ENCODE results near the gene FAM193A. TPM values are rescaled to one million over a fixed set of nuclear protein-coding genes. Genes with fewer than 3 reads are reported as not detected.

FAM193A gene
- total RNA-seq, 6 donors from 2014 or later, result 23.7 to 87.0 (median 27.1) TPM

DNA sequence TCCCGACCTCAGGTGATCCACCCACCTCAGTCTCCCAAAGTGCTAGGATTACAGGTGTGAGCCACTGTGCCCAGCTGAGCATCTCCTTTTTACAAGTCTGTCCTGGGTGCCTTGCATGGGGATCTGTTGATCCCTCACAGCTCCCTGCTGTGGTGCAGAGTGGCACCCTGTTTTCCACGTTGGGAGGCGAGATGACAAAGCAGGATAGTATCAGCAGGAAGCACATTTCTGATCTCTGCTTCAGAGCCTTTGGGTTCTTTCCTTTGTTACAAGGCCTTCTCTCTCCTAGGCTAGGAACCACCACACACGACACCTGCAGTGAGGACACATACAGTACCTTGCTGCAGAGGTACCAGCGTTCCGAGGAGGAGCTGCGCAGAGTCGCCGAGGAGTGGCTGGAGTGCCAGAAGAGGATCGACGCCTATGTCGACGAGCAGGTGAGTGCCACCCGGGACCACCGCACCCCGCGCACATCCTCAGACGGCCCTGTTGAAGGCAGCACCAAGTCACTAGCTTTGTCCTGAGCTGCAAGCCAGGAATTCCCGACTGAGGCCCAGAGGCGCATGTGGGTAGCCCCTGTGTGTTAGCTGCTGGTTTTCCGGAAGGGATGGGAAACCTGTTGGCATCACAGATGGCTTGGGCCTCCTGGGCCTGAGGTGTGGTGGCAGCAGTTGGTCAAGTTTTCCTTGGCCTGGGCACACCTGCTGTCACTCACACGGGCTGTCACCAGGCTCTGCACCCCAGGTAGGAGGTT, 110.1 kb downstream of the FAM193A start:
- DNase-seq (no peak), ATAC-seq (ENCODE audit: low FRiP score in 2 of 2) (no peak)
- H3K4me1 ChIP-seq, result no peaks in the 10 kb centered on the region
- peaks cover 20 to 82% (median 58%) of the 10 kb centered on the region in 4 donors for H3K36me3 ChIP-seq
- H3K4me3 ChIP-seq, result no peak overlapping the region
- TF ChIP-seq POLR2A (IDR thresholded peaks at IDR 0.05) (no peak), POLR2AphosphoS5 (IDR thresholded peaks at IDR 0.05) (no peak), EP300 (IDR thresholded peaks at IDR 0.05) (no peak)
- TF ChIP-seq, protein P1, sequence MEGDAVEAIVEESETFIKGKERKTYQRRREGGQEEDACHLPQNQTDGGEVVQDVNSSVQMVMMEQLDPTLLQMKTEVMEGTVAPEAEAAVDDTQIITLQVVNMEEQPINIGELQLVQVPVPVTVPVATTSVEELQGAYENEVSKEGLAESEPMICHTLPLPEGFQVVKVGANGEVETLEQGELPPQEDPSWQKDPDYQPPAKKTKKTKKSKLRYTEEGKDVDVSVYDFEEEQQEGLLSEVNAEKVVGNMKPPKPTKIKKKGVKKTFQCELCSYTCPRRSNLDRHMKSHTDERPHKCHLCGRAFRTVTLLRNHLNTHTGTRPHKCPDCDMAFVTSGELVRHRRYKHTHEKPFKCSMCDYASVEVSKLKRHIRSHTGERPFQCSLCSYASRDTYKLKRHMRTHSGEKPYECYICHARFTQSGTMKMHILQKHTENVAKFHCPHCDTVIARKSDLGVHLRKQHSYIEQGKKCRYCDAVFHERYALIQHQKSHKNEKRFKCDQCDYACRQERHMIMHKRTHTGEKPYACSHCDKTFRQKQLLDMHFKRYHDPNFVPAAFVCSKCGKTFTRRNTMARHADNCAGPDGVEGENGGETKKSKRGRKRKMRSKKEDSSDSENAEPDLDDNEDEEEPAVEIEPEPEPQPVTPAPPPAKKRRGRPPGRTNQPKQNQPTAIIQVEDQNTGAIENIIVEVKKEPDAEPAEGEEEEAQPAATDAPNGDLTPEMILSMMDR (IDR thresholded peaks at IDR 0.05), result no peak
- no peak overlapping the region for H3K27ac ChIP-seq
- WGBS, 2 donors, result 89 to 93% methylated on average over 13 to 22 of the region's 22 CpGs
- H3K9me3 ChIP-seq, result no peaks in the 10 kb centered on the region
- no peaks in the 10 kb centered on the region for H3K27me3 ChIP-seq

DNA sequence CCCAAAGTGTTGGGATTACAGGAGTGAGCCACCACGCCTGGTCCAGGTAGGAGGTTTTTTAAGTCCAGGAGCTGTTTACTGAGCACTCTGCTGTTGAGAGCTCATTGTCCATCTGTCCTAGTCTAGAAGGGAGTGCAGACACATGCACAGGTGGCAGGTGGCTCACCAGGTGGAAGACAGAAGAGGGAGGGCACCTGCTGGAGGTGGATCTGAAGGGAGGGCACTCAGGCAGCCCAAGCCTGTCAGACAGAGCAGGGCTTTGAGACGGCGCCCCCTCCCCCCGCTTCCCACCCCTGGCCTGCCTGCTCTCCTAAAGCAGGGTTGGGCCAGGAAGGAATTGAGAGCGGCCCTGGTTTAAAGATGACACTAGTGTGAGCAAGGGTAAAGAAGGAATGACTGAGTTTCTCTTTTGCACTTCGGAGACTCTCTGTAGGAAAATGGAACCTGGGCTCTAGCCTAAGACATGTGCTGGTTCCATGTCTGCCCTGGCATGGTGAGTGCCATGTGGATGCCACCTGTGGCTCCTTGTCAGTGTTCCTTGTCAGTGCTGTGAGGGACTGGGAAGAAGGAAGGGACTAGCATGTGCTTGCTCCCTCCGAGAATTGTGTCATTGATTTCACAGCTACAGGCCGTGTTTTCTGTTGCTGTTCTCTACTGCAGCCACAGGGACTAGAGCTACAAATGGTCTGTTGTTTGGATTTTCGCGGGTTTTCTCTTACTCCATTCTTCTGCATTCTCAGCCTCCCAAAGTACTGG, 111.1 kb downstream of the FAM193A start:
- Histone ChIP-seq H3K36me3 (peaks cover 20 to 75% (median 56%) of the 10 kb centered on the region in 4 donors), H3K27me3 (no peaks in the 10 kb centered on the region), H3K27ac (no peak overlapping the region), H3K4me1 (no peaks in the 10 kb centered on the region), H3K9me3 (no peaks in the 10 kb centered on the region), H3K4me3 (no peak overlapping the region)
- DNase-seq (no peak), ATAC-seq (ENCODE audit: low FRiP score in 2 of 2) (no peak)
- TF ChIP-seq POLR2A (IDR thresholded peaks at IDR 0.05), result no peak
- TF ChIP-seq, protein P1 (IDR thresholded peaks at IDR 0.05), result no peak
- no peak for TF ChIP-seq EP300 (IDR thresholded peaks at IDR 0.05)
- no peak for TF ChIP-seq POLR2AphosphoS5 (IDR thresholded peaks at IDR 0.05)
- WGBS, 2 donors, result 92 to 97% methylated on average over 10 of the region's 10 CpGs

DNA sequence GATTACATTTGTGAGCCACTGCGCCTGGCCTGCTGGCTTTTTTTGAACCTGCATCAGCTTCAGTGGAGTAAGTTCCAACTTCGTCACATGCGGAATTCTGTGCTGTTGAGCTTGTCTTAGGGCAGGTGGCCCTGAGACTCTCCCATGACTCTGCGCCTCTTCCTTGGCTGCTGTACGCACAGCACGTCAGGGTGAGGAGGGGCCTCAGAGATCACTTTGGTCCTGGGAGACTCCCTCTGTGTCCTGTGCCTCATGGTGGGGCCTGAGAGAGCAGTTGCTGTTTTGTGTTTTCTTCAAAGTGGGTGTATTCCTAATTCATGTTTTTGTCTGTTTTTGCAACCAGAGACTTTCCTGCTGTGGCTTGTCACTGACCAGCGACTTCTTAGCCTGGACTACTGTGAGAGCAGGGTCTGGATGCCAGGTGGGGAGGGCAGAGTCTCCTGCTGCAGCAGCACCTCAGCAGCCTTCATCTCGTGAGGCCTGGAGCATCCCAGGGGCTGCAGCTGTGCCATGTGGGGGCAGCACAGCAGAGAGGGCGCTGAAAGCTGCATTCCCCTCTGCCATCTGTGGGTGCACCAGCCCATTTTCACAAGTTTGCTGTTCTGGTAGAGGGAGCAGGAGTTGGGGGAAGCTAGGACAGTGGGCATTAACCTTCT, 111.8 kb downstream of the FAM193A start:
- Histone ChIP-seq H3K4me1 (no peaks in the 10 kb centered on the region), H3K36me3 (peaks cover 16 to 69% (median 54%) of the 10 kb centered on the region in 4 donors), H3K4me3 (no peak overlapping the region), H3K27ac (no peak overlapping the region), H3K9me3 (no peaks in the 10 kb centered on the region), H3K27me3 (no peaks in the 10 kb centered on the region)
- ATAC-seq (ENCODE audit: low FRiP score in 2 of 2) (no peak), DNase-seq (peak in 1 of 2 donors; percentile 10)
- 94 to 97% methylated on average over 7 to 9 of the region's 9 CpGs for WGBS, 2 donors
- TF ChIP-seq, protein P1 (IDR thresholded peaks at IDR 0.05), result no peak
- TF ChIP-seq POLR2AphosphoS5 (IDR thresholded peaks at IDR 0.05) (no peak), POLR2A (IDR thresholded peaks at IDR 0.05) (no peak), EP300 (IDR thresholded peaks at IDR 0.05) (no peak)

DNA sequence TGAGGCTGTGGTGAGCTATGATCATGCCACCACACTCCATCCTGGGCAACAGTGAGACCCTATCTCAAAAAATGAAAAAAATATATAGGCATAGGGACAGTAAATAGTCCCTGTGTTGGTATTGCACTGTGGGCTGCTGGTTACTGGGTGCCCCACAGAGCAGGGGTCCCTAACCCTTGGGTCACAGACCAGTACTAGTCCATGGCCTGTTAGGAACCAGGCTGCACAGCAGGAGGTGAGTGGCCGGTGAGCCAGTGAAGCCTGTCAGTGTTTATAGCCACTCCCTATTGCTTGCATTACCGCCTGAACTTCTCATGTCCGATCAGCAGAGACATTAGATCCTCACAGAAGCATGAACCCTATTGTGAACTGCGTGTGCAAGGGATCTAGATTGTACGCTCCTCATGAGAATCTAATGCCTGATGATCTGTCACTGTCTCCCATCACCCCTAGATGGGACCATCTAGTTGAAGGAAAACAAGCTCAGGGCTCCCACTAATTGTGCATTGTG, 113.2 kb downstream of the FAM193A start:
- peaks cover 16 to 61% (median 51%) of the 10 kb centered on the region in 4 donors for H3K36me3 ChIP-seq
- no peak for DNase-seq

More for the DNA sequence above, 113.2 kb downstream of the FAM193A start:
- no peak overlapping the region for H3K4me3 ChIP-seq
- no peak for ATAC-seq (ENCODE audit: low FRiP score in 2 of 2)
- no peak overlapping the region for H3K27ac ChIP-seq
- no peak for TF ChIP-seq POLR2AphosphoS5 (IDR thresholded peaks at IDR 0.05)
- no peak for TF ChIP-seq EP300 (IDR thresholded peaks at IDR 0.05)
- no peak for TF ChIP-seq POLR2A (IDR thresholded peaks at IDR 0.05)
- TF ChIP-seq, protein P1 (IDR thresholded peaks at IDR 0.05), result no peak
- H3K9me3 ChIP-seq, result no peaks in the 10 kb centered on the region
- no peaks in the 10 kb centered on the region for H3K4me1 ChIP-seq
- 94 to 97% methylated on average over 5 of the region's 5 CpGs for WGBS, 2 donors
- no peaks in the 10 kb centered on the region for H3K27me3 ChIP-seq
